H1 (cell line): ENCODE data around the gene SCNN1A. TPM values are rescaled to one million over a fixed set of nuclear protein-coding genes. Genes with fewer than 3 reads are reported as not detected.

Source experiments
- CTCF ChIA-PET: fragments of 300-600 bp; sonication (Branson Sonifier 250); formaldehyde crosslinking; loops from one replicate; lab custom pipeline; 2021; ENCODE audit not compliant: partially characterized antibody; lab: Charles Lee
- POLR2A ChIA-PET: fragments of 300-600 bp; sonication (Branson Sonifier 250); formaldehyde crosslinking; loops from one replicate; lab custom pipeline; 2021; ENCODE audit warnings: inconsistent platforms; ENCODE audit not compliant: partially characterized antibody; lab: Charles Lee
- DNase-seq, 2 experiments: peaks; one replicate each; pipeline versions ENCODE4 v3.0.0 to v3.0.0-alpha.2; 2010 to 2022; ENCODE audit warnings: low spot score in 2 of 2, low read depth in 1 of 2, mixed read lengths in 1 of 2
- FAIRE-seq: peaks from 2 replicates; lab custom pipeline; 2011; peaks lifted over from hg19 to GRCh38; lab: Jason Lieb, UNC
- H2AFZ ChIP-seq: 2 replicates; pipeline ENCODE4 v1.8.1; 2012; ENCODE audit warnings: low read length, inconsistent platforms
- H2AK5ac ChIP-seq: 2 replicates; pipeline ENCODE4 v1.6.1; 2013; ENCODE audit warnings: low read depth, low read length
- H2BK120ac ChIP-seq: replicated peaks from 2 replicates; pipeline ENCODE3; 2013; ENCODE audit warnings: low read depth, low read length, inconsistent platforms
- H2BK12ac ChIP-seq: 2 replicates; pipeline ENCODE4 v1.6.1; 2013; ENCODE audit warnings: low read depth, low read length
- H2BK15ac ChIP-seq: 2 replicates; pipeline ENCODE4 v1.6.1; 2013; ENCODE audit warnings: low read length
- H2BK20ac ChIP-seq: 2 replicates; pipeline ENCODE4 v1.6.1; 2013; ENCODE audit warnings: low read length
- H2BK5ac ChIP-seq: 2 replicates; pipeline ENCODE4 v1.6.1; 2013; ENCODE audit warnings: low read depth, low read length
- H3K14ac ChIP-seq: 2 replicates; pipeline ENCODE4 v1.6.1; 2013; ENCODE audit warnings: inconsistent platforms; ENCODE audit not compliant: insufficient read length
- H3K18ac ChIP-seq: 2 replicates; pipeline ENCODE4 v1.6.1; 2013; ENCODE audit warnings: low read length; ENCODE audit errors: extremely low read depth
- H3K23ac ChIP-seq: 2 replicates; pipeline ENCODE4 v1.6.1; 2013; ENCODE audit warnings: inconsistent platforms; ENCODE audit not compliant: insufficient read length
- H3K23me2 ChIP-seq: 2 replicates; pipeline ENCODE4 v1.6.1; 2013; ENCODE audit warnings: low read depth, low read length
- H3K27ac ChIP-seq: 2 replicates; pipeline ENCODE4 v1.6.1; 2011; ENCODE audit warnings: low read depth, low read length, inconsistent platforms
- H3K27me3 ChIP-seq, 4 experiments: replicated peaks in 1 of 4; 1 replicate in 1 of 4; 2 replicates in 3 of 4; pipeline versions ENCODE4 v1.6.1 to v1.8.1; 2011 to 2013; ENCODE audit warnings: low read length in 3 of 4, mild to moderate bottlenecking in 3 of 4, inconsistent platforms in 2 of 4, mixed read lengths in 2 of 4, moderate library complexity in 1 of 4; ENCODE audit not compliant: control insufficient read depth in 3 of 4, insufficient read depth in 3 of 4; ENCODE audit errors: extremely low read depth in 1 of 4
- H3K36me3 ChIP-seq, 4 experiments: 2 replicates each; pipeline versions ENCODE4 v1.6.1 to v1.8.1; 2011 to 2013; ENCODE audit warnings: mild to moderate bottlenecking in 4 of 4, low read length in 3 of 4, moderate library complexity in 2 of 4, control low read depth in 1 of 4, inconsistent platforms in 1 of 4; ENCODE audit not compliant: insufficient read depth in 4 of 4, control insufficient read depth in 2 of 4
- H3K4ac ChIP-seq: replicated peaks from 2 replicates; pipeline ENCODE3; 2013; ENCODE audit warnings: low read length, low read depth, mixed read lengths, inconsistent platforms; ENCODE audit not compliant: insufficient read length
- H3K4me1 ChIP-seq, 4 experiments: replicated peaks in 1 of 4; 1 replicate in 1 of 4; 2 replicates in 3 of 4; pipeline versions ENCODE4 v1.6.1 to v1.8.1; 2011 to 2013; ENCODE audit warnings: low read length in 3 of 4, inconsistent platforms in 2 of 4, mixed read lengths in 1 of 4; ENCODE audit not compliant: insufficient read depth in 4 of 4, control insufficient read depth in 3 of 4
- H3K4me2 ChIP-seq, 2 experiments: 2 replicates each; pipeline versions ENCODE4 v1.6.1 to v1.8.1; 2011 to 2013; ENCODE audit warnings: low read depth in 2 of 2, low read length in 2 of 2, control low read depth in 1 of 2, inconsistent platforms in 1 of 2, mild to moderate bottlenecking in 1 of 2; ENCODE audit not compliant: insufficient read depth in 1 of 2
- H3K4me3 ChIP-seq, 4 experiments: fragments of 200-600, 300-600 bp in 1 of 4; sonication (generic), shearing (Covaris generic), sonication (Bioruptor Twin) in 1 of 4; 2 replicates each; pipeline versions ENCODE4 v1.5.1 to v1.8.1; 2011 to 2016; ENCODE audit warnings: low read length in 4 of 4, low read depth in 3 of 4, control low read depth in 2 of 4, inconsistent platforms in 2 of 4, mild to moderate bottlenecking in 2 of 4, mixed read lengths in 1 of 4, moderate library complexity in 1 of 4; ENCODE audit not compliant: insufficient read depth in 2 of 4; ENCODE audit errors: extremely low read depth in 1 of 4
- H3K56ac ChIP-seq: replicated peaks from 2 replicates; pipeline ENCODE3; 2013; ENCODE audit warnings: low read depth, mild to moderate bottlenecking, mixed read lengths, low read length, inconsistent platforms; ENCODE audit not compliant: insufficient read length
- H3K79me1 ChIP-seq: 2 replicates; pipeline ENCODE4 v1.6.1; 2013; ENCODE audit warnings: low read depth, low read length, control low read depth
- H3K79me2 ChIP-seq, 2 experiments: 2 replicates each; pipeline versions ENCODE4 v1.6.1 to v1.8.1; 2012 to 2013; ENCODE audit warnings: low read length in 2 of 2, mild to moderate bottlenecking in 2 of 2, inconsistent platforms in 1 of 2; ENCODE audit not compliant: insufficient read depth in 2 of 2, control insufficient read depth in 1 of 2
- H3K9ac ChIP-seq, 4 experiments: replicated peaks in 1 of 4; 1 replicate in 1 of 4; 2 replicates in 3 of 4; pipeline versions ENCODE4 v1.6.1 to v1.8.1; 2011 to 2013; ENCODE audit warnings: low read depth in 3 of 4, low read length in 3 of 4, control low read depth in 2 of 4, mild to moderate bottlenecking in 2 of 4, moderate library complexity in 2 of 4, inconsistent platforms in 1 of 4; ENCODE audit errors: extremely low read depth in 1 of 4
- H3K9me3 ChIP-seq, 2 experiments: 2 replicates each; pipeline versions ENCODE4 v1.6.1 to v1.8.1; 2012 to 2013; ENCODE audit warnings: mild to moderate bottlenecking in 2 of 2, moderate library complexity in 2 of 2, control low read depth in 1 of 2, inconsistent platforms in 1 of 2, low read depth in 1 of 2, low read length in 1 of 2, mixed read lengths in 1 of 2; ENCODE audit not compliant: insufficient read depth in 2 of 2
- H4K20me1 ChIP-seq, 2 experiments: replicated peaks in 1 of 2; 2 replicates each; pipeline versions ENCODE3 to v1.8.1; 2011 to 2013; ENCODE audit warnings: inconsistent platforms in 2 of 2, low read length in 2 of 2, mild to moderate bottlenecking in 1 of 2; ENCODE audit not compliant: insufficient read depth in 2 of 2, control insufficient read depth in 1 of 2
- H4K5ac ChIP-seq: 2 replicates; pipeline ENCODE4 v1.6.1; 2013; ENCODE audit warnings: low read length, low read depth, mixed read lengths, inconsistent platforms; ENCODE audit not compliant: insufficient read length
- H4K8ac ChIP-seq: 2 replicates; pipeline ENCODE4 v1.8.0; 2013; ENCODE audit warnings: mild to moderate bottlenecking, moderate library complexity, low read length, inconsistent platforms; ENCODE audit not compliant: insufficient read depth; ENCODE audit errors: extremely low read depth
- H4K91ac ChIP-seq: replicated peaks from 2 replicates; pipeline ENCODE3; 2013; ENCODE audit warnings: low read length, mixed read lengths, inconsistent platforms; ENCODE audit not compliant: insufficient read length
- FOSL1 ChIP-seq: IDR thresholded peaks from 2 replicates; pipeline ENCODE4 v1.6.1; 2011; ENCODE audit warnings: mild to moderate bottlenecking, low read depth, low read length, moderate library complexity; ENCODE audit not compliant: insufficient read depth
- TCF12 ChIP-seq: IDR thresholded peaks from 2 replicates; pipeline ENCODE4 v1.6.1; 2011; ENCODE audit warnings: low read depth, mild to moderate bottlenecking, low read length
- WGBS, 2 experiments: shearing (Covaris generic) in 1 of 2; methylation state at CpG; one replicate each; pipeline versions ENCODE4 v1.1.6 to v1.1.7; 2013 to 2015; ENCODE audit warnings: low lambda C conversion rate in 2 of 2, mixed read lengths in 2 of 2, inconsistent platforms in 1 of 2, low coverage in 1 of 2, missing lambda C conversion rate in 1 of 2; ENCODE audit not compliant: insufficient replicate concordance in 2 of 2, insufficient coverage in 1 of 2, insufficient read length in 1 of 2; ENCODE audit errors: extremely low coverage in 1 of 2, missing lambda C conversion rate in 1 of 2; 5-methylcytosine and 5-hydroxymethylcytosine counted together
- polyA plus RNA-seq, 7 experiments: library from polyadenylated mRNA; depleted of rRNA in 3 of 7; stranded (reverse) in 5 of 7; unstranded in 2 of 7; fragments of >200 nt in 5 of 7; fragments of 200-250 nt in 2 of 7; gene quantifications; 1 replicate in 5 of 7; 2 replicates in 1 of 7; 4 replicates in 1 of 7; pipeline versions ENCODE4 v1.2.1 to v1.2.3, GENCODE V29; 2011 to 2013; ENCODE audit warnings: missing spikeins in 2 of 7, mixed read lengths in 2 of 7
- total RNA-seq: library from RNA; stranded (reverse); fragmentation: NEBNext Ultra II Directional; extraction: Animal tissue kit (Norgen Biotek cat#: 25700); gene quantifications from 2 replicates; pipeline ENCODE4 v1.2.1, GENCODE V29; 2021

Gene SCNN1A
- total and polyA plus RNA-seq, 2 of the 8 experiments (the other 6 are each of a cell fraction or from before 2014, with no cell fraction given), result 85.5 to 156 TPM

GRCh38 chr12:6333566-6333965 is 41.8 kb downstream of the SCNN1A start:
- TF ChIP-seq FOSL1 (no peak), TCF12 (no peak)
- Histone ChIP-seq H2AK5ac (no peak overlapping the region), H2BK20ac (no peak overlapping the region), H4K8ac (no peak overlapping the region), H3K14ac (no peak overlapping the region), H3K27me3 (no peaks in the 10 kb centered on the region), H2BK120ac (no peak overlapping the region), H2AFZ (no peak overlapping the region), H4K91ac (no peak overlapping the region), H3K9me3 (no peaks in the 10 kb centered on the region), H2BK5ac (no peak overlapping the region), H4K5ac (no peak overlapping the region), H2BK12ac (no peak overlapping the region; the same call in 1 of the 2 replicates), H3K27ac (no peak overlapping the region), H3K36me3 (peaks cover 15 to 37% (median 22%) of the 10 kb centered on the region in 4 experiments; a peak in 5 of 8 replicates), H3K56ac (no peak overlapping the region), H3K18ac (no peak overlapping the region), H3K4me2 (no peak overlapping the region), H3K9ac (no peak overlapping the region), H3K4me3 (no peak overlapping the region), H4K20me1 (no peaks in the 10 kb centered on the region), H3K23me2 (peaks cover 2% of the 10 kb centered on the region; the same call in 1 of the 2 replicates), H3K79me2 (peaks cover 0 to 39% of the 10 kb centered on the region in 2 experiments; a peak in 2 of 4 replicates), H2BK15ac (peak overlapping the region; percentile 77; the same call in 1 of the 2 replicates), H3K23ac (no peak overlapping the region), H3K79me1 (peaks cover 3% of the 10 kb centered on the region; the same call in 1 of the 2 replicates), H3K4me1 (peaks cover 17 to 42% (median 29%) of the 10 kb centered on the region in 4 experiments), H3K4ac (no peak overlapping the region)
- 83% methylated on average over 9 of the region's 9 CpGs; no CpG with 5 or more reads in 1 of the 2 experiments for WGBS, 2 experiments
- POLR2A ChIA-PET, result interaction anchor here (0.9 to 17.5 kb wide), 7 partner anchors 1 to 202 kb away, joined by 3 to 286 read pairs (median 6); partner anchors contain the start of genes SCNN1A and TNFRSF1A
- DNase-seq, result no peak
- CTCF ChIA-PET, result interaction anchor here (1.6 to 11.4 kb wide), 3 partner anchors 6 to 132 kb away, joined by 6 to 109 read pairs (median 24); no protein-coding TSS in a partner anchor
- no peak for FAIRE-seq
